SH-SY5Y (cell line): Measurements from ENCODE around the gene GP9.

ENCODE experiments used
- GATA2 ChIP-seq: IDR thresholded peaks from 2 replicates; pipeline ENCODE4 v1.6.1; 2011; ENCODE audit warnings: mild to moderate bottlenecking, low read depth, low read length
- GATA3 ChIP-seq: IDR thresholded peaks from 2 replicates; pipeline ENCODE4 v1.6.1; 2011; ENCODE audit warnings: low read depth, mild to moderate bottlenecking, low read length, moderate library complexity

- TF ChIP-seq GATA2 (no peak), GATA3 (no peak)
Observed at GRCh38 chr3:129036222-129037092, 24.1 kb upstream of the GP9 start.
